IMR-90 (cell line): ENCODE measurements around the gene GPRC5C. TPM values are rescaled to one million over a fixed set of nuclear protein-coding genes. Genes with fewer than 3 reads are reported as not detected.

ENCODE experiments used
- ATAC-seq: fragments of 200-7000 bp; cut with Tn5 transposase; 2 replicates; pipeline ENCODE4 v1.9.1; 2020; ENCODE audit warnings: low read depth, mild to moderate bottlenecking, moderate library complexity
- BruUV-seq: library from RNA; stranded (reverse); fragments of 400-500 nt; replicated peaks from 2 replicates; lab custom pipeline; 2021; lab: Mats Ljungman, UMichigan
- CTCF ChIA-PET: fragments of 300-600 bp; formaldehyde crosslinking; extraction: SDS; loops from one replicate; lab custom pipeline; 2021; ENCODE audit warnings: antibody characterized with exemption; lab: Yijun Ruan, JAX
- POLR2A ChIA-PET: fragments of 300-600 bp; sonication (Branson Sonifier 250); formaldehyde crosslinking; loops from one replicate; lab custom pipeline; 2022; ENCODE audit warnings: antibody characterized with exemption; ENCODE audit not compliant: unreplicated experiment; lab: Charles Lee
- DNase-seq: peaks from one replicate; pipeline ENCODE4 v3.0.0; 2013
- H2AFZ ChIP-seq: replicated peaks from 2 replicates; pipeline ENCODE3; 2013; ENCODE audit warnings: low read length, mild to moderate bottlenecking; ENCODE audit not compliant: poor library complexity
- H2AK5ac ChIP-seq: 2 replicates; pipeline ENCODE4 v1.6.1; 2013; ENCODE audit warnings: low read depth, low read length, inconsistent platforms
- H2AK9ac ChIP-seq: replicated peaks from 2 replicates; pipeline ENCODE3; 2013; ENCODE audit warnings: mild to moderate bottlenecking, low read depth, low read length, moderate library complexity; ENCODE audit not compliant: poor library complexity
- H2BK120ac ChIP-seq: 2 replicates; pipeline ENCODE4 v1.6.1; 2013; ENCODE audit warnings: low read depth, low read length, inconsistent platforms
- H2BK15ac ChIP-seq: 3 replicates; pipeline ENCODE4 v1.6.1; 2013; ENCODE audit warnings: low read depth, low read length, inconsistent platforms
- H2BK20ac ChIP-seq: 2 replicates; pipeline ENCODE4 v1.6.1; 2013; ENCODE audit warnings: low read depth, mild to moderate bottlenecking, inconsistent platforms, low read length, moderate library complexity
- H2BK5ac ChIP-seq: 2 replicates; pipeline ENCODE4 v1.6.1; 2013; ENCODE audit warnings: mild to moderate bottlenecking, low read depth, low read length, inconsistent platforms; ENCODE audit not compliant: poor library complexity, severe bottlenecking
- H3K14ac ChIP-seq: replicated peaks from 2 replicates; pipeline ENCODE4 v1.6.1; 2013; ENCODE audit warnings: low read depth, low read length, inconsistent platforms
- H3K18ac ChIP-seq: 2 replicates; pipeline ENCODE4 v1.6.1; 2013; ENCODE audit warnings: low read depth, low read length, control low read depth
- H3K23ac ChIP-seq: 2 replicates; pipeline ENCODE4 v1.6.1; 2013; ENCODE audit warnings: low read depth, low read length, inconsistent platforms
- H3K27ac ChIP-seq: 2 replicates; pipeline ENCODE4 v1.5.1; 2013; ENCODE audit warnings: mild to moderate bottlenecking, control low read depth, low read length; ENCODE audit not compliant: insufficient read depth
- H3K27me3 ChIP-seq: 2 replicates; pipeline ENCODE4 v1.6.1; 2013; ENCODE audit warnings: low read length; ENCODE audit not compliant: control insufficient read depth, insufficient read depth
- H3K36me3 ChIP-seq: 2 replicates; pipeline ENCODE4 v1.6.1; 2013; ENCODE audit warnings: low read length, mixed read lengths; ENCODE audit not compliant: control insufficient read depth, insufficient read depth
- H3K4ac ChIP-seq: 2 replicates; pipeline ENCODE4 v1.6.1; 2013; ENCODE audit warnings: low read depth, low read length, inconsistent platforms
- H3K4me1 ChIP-seq: 2 replicates; pipeline ENCODE4 v1.6.1; 2013; ENCODE audit warnings: low read length, mixed read lengths; ENCODE audit not compliant: control insufficient read depth, insufficient read depth
- H3K4me2 ChIP-seq: 2 replicates; pipeline ENCODE4 v1.6.1; 2013; ENCODE audit warnings: low read depth, mild to moderate bottlenecking, control low read depth, low read length, moderate library complexity
- H3K4me3 ChIP-seq: 2 replicates; pipeline ENCODE4 v1.5.1; 2013; ENCODE audit warnings: low read depth, mild to moderate bottlenecking, control low read depth, low read length, moderate library complexity; ENCODE audit not compliant: insufficient read depth
- H3K56ac ChIP-seq: 2 replicates; pipeline ENCODE4 v1.6.1; 2013; ENCODE audit warnings: low read length, inconsistent platforms; ENCODE audit not compliant: insufficient read depth; ENCODE audit errors: extremely low read depth
- H3K79me1 ChIP-seq, 2 experiments: 2 replicates each; pipeline ENCODE4 v1.6.1; 2013; ENCODE audit warnings: low read length in 2 of 2, inconsistent platforms in 1 of 2, low read depth in 1 of 2
- H3K9ac ChIP-seq: 2 replicates; pipeline ENCODE4 v1.6.1; 2013; ENCODE audit warnings: low read depth, low read length, control low read depth
- H3K9me1 ChIP-seq: 2 replicates; pipeline ENCODE4 v1.6.1; 2013; ENCODE audit warnings: low read length, inconsistent platforms; ENCODE audit not compliant: insufficient read depth
- H3K9me3 ChIP-seq: 2 replicates; pipeline ENCODE4 v1.6.1; 2013; ENCODE audit warnings: low read length; ENCODE audit not compliant: control insufficient read depth, insufficient read depth
- H4K20me1 ChIP-seq: 2 replicates; pipeline ENCODE4 v1.6.1; 2013; ENCODE audit warnings: low read length, inconsistent platforms; ENCODE audit not compliant: insufficient read depth
- H4K5ac ChIP-seq: 2 replicates; pipeline ENCODE4 v1.6.1; 2013; ENCODE audit warnings: mild to moderate bottlenecking, low read depth, low read length, control low read depth
- H4K8ac ChIP-seq, 2 experiments: 2 replicates each; pipeline ENCODE4 v1.6.1; 2013; ENCODE audit warnings: low read depth in 2 of 2, low read length in 2 of 2, control low read depth in 1 of 2, inconsistent platforms in 1 of 2
- H4K91ac ChIP-seq: 2 replicates; pipeline ENCODE4 v1.6.1; 2013; ENCODE audit warnings: low read depth, low read length, inconsistent platforms; ENCODE audit not compliant: insufficient read depth
- BHLHE40 ChIP-seq: fragments of 150-350 bp; IDR thresholded peaks from 2 replicates; pipeline ENCODE4 v1.6.1; 2016; ENCODE audit warnings: mild to moderate bottlenecking, low read depth, low read length
- CEBPB ChIP-seq: IDR thresholded peaks from 2 replicates; pipeline ENCODE4 v1.6.1; 2012; ENCODE audit warnings: low read depth, low read length, improper control_type of control experiment
- CTCF ChIP-seq: conservative IDR thresholded peaks from 2 replicates; pipeline ENCODE4 v1.5.1; 2012; ENCODE audit warnings: mild to moderate bottlenecking, low read depth, low read length, improper control_type of control experiment
- ELK1 ChIP-seq: fragments of 150-350 bp; IDR thresholded peaks from 2 replicates; pipeline ENCODE4 v1.6.1; 2016; ENCODE audit warnings: low read depth, mild to moderate bottlenecking, low read length, moderate library complexity, borderline replicate concordance
- FOS ChIP-seq: fragments of 150-350 bp; IDR thresholded peaks from 2 replicates; pipeline ENCODE4 v1.6.1; 2016; ENCODE audit warnings: low read depth, low read length
- MAFK ChIP-seq: IDR thresholded peaks from 2 replicates; pipeline ENCODE4 v1.6.1; 2012; ENCODE audit warnings: low read depth, low read length, improper control_type of control experiment
- MXI1 ChIP-seq: IDR thresholded peaks from 2 replicates; pipeline ENCODE4 v1.6.1; 2012; ENCODE audit warnings: low read depth, mild to moderate bottlenecking, low read length, moderate library complexity, borderline replicate concordance
- POLR2A ChIP-seq: IDR thresholded peaks from 2 replicates; pipeline ENCODE4 v1.6.1; 2012; ENCODE audit warnings: mild to moderate bottlenecking, low read depth, low read length
- RCOR1 ChIP-seq: IDR thresholded peaks from 2 replicates; pipeline ENCODE4 v1.6.1; 2012; ENCODE audit warnings: mild to moderate bottlenecking, low read length, improper control_type of control experiment; ENCODE audit not compliant: insufficient replicate concordance
- RFX5 ChIP-seq: IDR thresholded peaks from 2 replicates; pipeline ENCODE4 v1.8.0; 2012; ENCODE audit warnings: low read depth, mild to moderate bottlenecking, low read length, moderate library complexity
- SMC3 ChIP-seq: fragments of 150-350 bp; IDR thresholded peaks from 2 replicates; pipeline ENCODE4 v1.6.1; 2016; ENCODE audit warnings: low read depth, mild to moderate bottlenecking, antibody characterized with exemption, low read length, moderate library complexity
- USF2 ChIP-seq: fragments of 150-350 bp; IDR thresholded peaks from 2 replicates; pipeline ENCODE4 v1.6.1; 2017; ENCODE audit warnings: mild to moderate bottlenecking, antibody characterized with exemption, low read length, low read depth
- WGBS, 2 experiments: methylation state at CpG; one replicate each; pipeline versions ENCODE4 v1.1.5 to v1.1.7; 2013; ENCODE audit warnings: missing lambda C conversion rate in 2 of 2; ENCODE audit not compliant: insufficient read length in 1 of 2; ENCODE audit errors: extremely low coverage in 2 of 2; 5-methylcytosine and 5-hydroxymethylcytosine counted together
- dilution Hi-C: fragments of 300-500 bp; cut with HindIII; formaldehyde crosslinking; loops from one replicate; pipeline ENCODE4 v1.14.3; 2018; ENCODE audit warnings: low sequenced_read_pairs; ENCODE audit not compliant: unreplicated experiment
- in situ Hi-C: fragments of 300-500 bp; cut with MboI; formaldehyde crosslinking; loops from 3 replicates; pipeline ENCODE4 v1.14.3; 2019; ENCODE audit warnings: low sequenced_read_pairs, inconsistent platforms, mixed read lengths
- intact Hi-C: fragments of 100-400 bp; cut with micrococcal nuclease; formaldehyde crosslinking; loops from 2 replicates; pipeline ENCODE4 v1.10.0; 2022
- polyA plus RNA-seq, 3 experiments: library from polyadenylated mRNA; depleted of rRNA; stranded (reverse); fragments of >200 nt; gene quantifications; 2 replicates each; pipeline ENCODE4 v1.2.3, GENCODE V29; 2012; ENCODE audit warnings: low replicate concordance in 1 of 3
- total RNA-seq: library from RNA; depleted of rRNA; stranded (reverse); fragments of >200 nt; gene quantifications from 2 replicates; pipeline ENCODE4 v1.2.3, GENCODE V29; 2012

GPRC5C gene
- total and polyA plus RNA-seq, 2 of the 4 experiments (the other 2 are of a cell fraction): not detected

- H4K91ac ChIP-seq: no peak overlapping the region
- dilution Hi-C loops (no loop called here), in situ Hi-C loops (no loop called here), intact Hi-C loops (no loop called here)
- WGBS, 2 experiments: 0% methylated on average over 3 of the region's 28 CpGs; no CpG with 5 or more reads in 1 of the 2 experiments
- H3K23ac ChIP-seq: no peak overlapping the region
- CTCF ChIA-PET: no interaction called here
- H3K27me3 ChIP-seq: no peaks in the 10 kb centered on the region
- ATAC-seq: no peak
- no peaks in the 10 kb centered on the region for H4K20me1 ChIP-seq
- H3K9me1 ChIP-seq: no peaks in the 10 kb centered on the region
- H2BK20ac ChIP-seq: no peak overlapping the region
- TF ChIP-seq FOS: no peak
- no peak for TF ChIP-seq RFX5
- TF ChIP-seq POLR2A: no peak
- TF ChIP-seq BHLHE40: no peak
- no peak for TF ChIP-seq RCOR1
- no peak for TF ChIP-seq MXI1
- TF ChIP-seq CTCF: no peak
- TF ChIP-seq CEBPB: no peak
- no peak for TF ChIP-seq SMC3
- no peak for TF ChIP-seq USF2
- TF ChIP-seq ELK1: no peak
- no peak for TF ChIP-seq MAFK
- no peaks in the 10 kb centered on the region for H3K79me1 ChIP-seq
- H3K4me2 ChIP-seq: no peak overlapping the region
- H3K36me3 ChIP-seq: no peaks in the 10 kb centered on the region
- no peak overlapping the region for H3K14ac ChIP-seq
- no peak overlapping the region for H2BK120ac ChIP-seq
- no peak overlapping the region for H2BK5ac ChIP-seq
- no peaks in the 10 kb centered on the region for H3K4me1 ChIP-seq
- H3K9me3 ChIP-seq: peaks cover 22% of the 10 kb centered on the region
- no peak overlapping the region for H3K27ac ChIP-seq
- no peak overlapping the region for H3K9ac ChIP-seq
- no TSS peak for BruUV-seq
- H3K18ac ChIP-seq: no peak overlapping the region
- H2BK15ac ChIP-seq: no peak overlapping the region
- DNase-seq: no peak
- H2AFZ ChIP-seq: no peak overlapping the region
- no peak overlapping the region for H4K5ac ChIP-seq
- H2AK5ac ChIP-seq: no peak overlapping the region
- POLR2A ChIA-PET: no interaction called here
- no peak overlapping the region for H3K4ac ChIP-seq
- H3K4me3 ChIP-seq: no peak overlapping the region
- H2AK9ac ChIP-seq: no peak overlapping the region
- no peak overlapping the region for H3K56ac ChIP-seq
- H4K8ac ChIP-seq: no peak overlapping the region
Observed at GRCh38 chr17:74442670-74443515, 11.0 kb downstream of the GPRC5C start.
